ENCODE data around the gene TIGD1.

- TF ChIP-seq YY1 (IDR thresholded peaks at IDR 0.05; ENCODE audit: insufficient read depth, insufficient read length) (no peak), SUZ12 (IDR thresholded peaks at IDR 0.05; ENCODE audit: extremely low read depth, insufficient read depth, insufficient read length) (no peak), ZNF274 (IDR thresholded peaks at IDR 0.05; ENCODE audit: low read depth, low read length) (no peak)
Measured at GRCh38 chr2:232518844-232519243, 31.5 kb downstream of the TIGD1 start.
